Bronchial epithelial cell (primary cell): ENCODE results near the gene RNF114. TPM values are rescaled to one million over a fixed set of nuclear protein-coding genes. Genes with fewer than 3 reads are reported as not detected.
"Not testable (repeated sequence)": the region's sequence is repeated elsewhere in the genome, so short reads cannot be mapped to it uniquely, and the experiment has no call there.

Experiments used
- DNase-seq: peaks from one replicate; pipeline ENCODE4 v3.0.0-alpha.2; 2010; ENCODE audit warnings: low read depth
- FAIRE-seq: peaks from 2 replicates; lab custom pipeline; 2011; peaks lifted over from hg19 to GRCh38; lab: Jason Lieb, UNC
- H3K27me3 ChIP-seq: 2 replicates; pipeline ENCODE4 v1.5.1; 2011; ENCODE audit warnings: low read length; ENCODE audit not compliant: control insufficient read depth, insufficient read depth
- H3K36me3 ChIP-seq: 2 replicates; pipeline ENCODE4 v1.5.1; 2011; ENCODE audit warnings: low read length; ENCODE audit not compliant: control insufficient read depth, insufficient read depth
- H3K4me3 ChIP-seq: 2 replicates; pipeline ENCODE4 v1.5.1; 2011; ENCODE audit warnings: mild to moderate bottlenecking, low read depth, low read length, control low read depth
- CTCF ChIP-seq: IDR thresholded peaks from 2 replicates; pipeline ENCODE4 v1.5.1; 2011; ENCODE audit warnings: mild to moderate bottlenecking, moderate library complexity, low read length, control low read depth, inconsistent platforms; ENCODE audit not compliant: insufficient read depth, severe bottlenecking
- total RNA-seq: library from RNA; depleted of rRNA; stranded (reverse); fragments of >200 nt; gene quantifications from 2 replicates; pipeline ENCODE4 v1.2.1, GENCODE V29; 2014

The RNF114 gene
- total RNA-seq, 1 donor from 2014 or later = 67.1 TPM

DNA sequence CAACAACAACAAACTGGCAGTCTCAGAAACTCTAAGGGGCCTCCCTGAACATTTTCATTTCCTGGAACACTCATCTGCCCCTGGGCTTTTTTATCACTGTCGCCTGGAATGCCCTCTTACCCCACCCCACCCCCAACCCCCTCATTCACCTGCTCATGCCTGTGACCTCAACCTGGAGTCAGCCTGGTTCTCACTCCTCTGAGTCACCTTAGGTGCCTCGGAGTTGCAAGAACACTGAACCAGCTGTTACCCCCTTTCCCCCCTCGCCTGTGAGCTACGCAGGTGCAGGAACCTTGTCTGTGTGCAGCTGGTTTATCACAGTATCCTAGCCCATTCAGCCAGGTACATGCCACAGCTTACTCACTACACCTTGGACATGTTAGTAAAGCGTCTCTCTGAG, 33.7 kb downstream of the RNF114 start:
- Histone ChIP-seq H3K27me3 (no peaks in the 10 kb centered on the region), H3K36me3 (no peaks in the 10 kb centered on the region), H3K4me3 (no peak overlapping the region)
- FAIRE-seq (no peak), DNase-seq (peak; percentile 81)
- no peak for TF ChIP-seq CTCF

DNA sequence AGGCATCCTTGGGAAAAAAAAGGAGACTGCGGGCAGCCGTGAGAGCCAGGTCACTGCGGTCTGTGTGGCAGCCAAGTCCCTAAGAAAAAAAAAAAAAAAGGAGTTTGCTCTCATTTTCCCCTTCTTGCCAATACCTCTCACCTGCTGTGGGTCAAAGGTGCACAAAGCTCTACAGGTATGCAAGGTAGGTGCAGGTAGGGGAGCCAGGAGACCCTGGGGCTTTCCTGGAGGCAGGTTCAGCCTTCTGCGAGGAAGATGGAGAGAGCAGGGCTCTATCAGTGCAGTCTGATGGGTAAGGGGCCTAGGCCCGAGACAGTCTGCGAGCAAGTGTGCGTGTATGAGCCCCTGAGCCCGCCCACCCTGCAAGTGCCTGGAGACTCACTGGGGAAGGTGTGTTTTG, 34.3 kb downstream of the RNF114 start:
- FAIRE-seq (no peak), DNase-seq (no peak)
- Histone ChIP-seq H3K4me3 (no peak overlapping the region), H3K27me3 (no peaks in the 10 kb centered on the region), H3K36me3 (no peaks in the 10 kb centered on the region)
- TF ChIP-seq CTCF = no peak

- FAIRE-seq = no peak
- DNase-seq = no peak
- TF ChIP-seq CTCF = no peak
- Histone ChIP-seq H3K4me3 (no peak overlapping the region), H3K36me3 (no peaks in the 10 kb centered on the region), H3K27me3 (no peaks in the 10 kb centered on the region)
Observed at GRCh38 chr20:49973981-49974380, 37.8 kb downstream of the RNF114 start.

DNA sequence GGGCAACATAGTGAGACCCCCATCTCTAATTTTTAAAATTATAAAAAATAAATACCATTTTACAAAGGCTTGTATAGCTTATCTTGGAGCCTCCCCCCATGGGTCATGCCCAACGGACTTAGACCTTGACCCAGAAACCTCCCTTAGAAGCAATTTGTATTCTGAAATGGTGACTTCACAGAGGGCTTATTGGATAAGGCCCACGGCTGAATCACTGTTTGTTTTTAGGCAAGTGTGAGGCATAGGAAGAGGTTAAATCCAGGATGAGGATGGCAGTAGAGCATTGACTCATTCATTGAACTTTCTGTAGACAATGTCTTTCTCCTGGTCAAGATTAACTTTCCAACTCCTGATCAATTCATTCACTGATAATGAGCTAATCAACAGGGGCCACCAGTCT, 40.3 kb downstream of the RNF114 start:
- Histone ChIP-seq H3K36me3 (no peaks in the 10 kb centered on the region), H3K27me3 (no peaks in the 10 kb centered on the region), H3K4me3 (no peak overlapping the region)
- no peak for FAIRE-seq
- DNase-seq = peak; percentile 84
- no peak for TF ChIP-seq CTCF

GRCh38 chr20:49977740-49978139, 41.5 kb downstream of the RNF114 start:
- not testable (repeated sequence) for H3K4me3 ChIP-seq, H3K36me3 ChIP-seq, H3K27me3 ChIP-seq, DNase-seq, FAIRE-seq

- Histone ChIP-seq H3K27me3 (peaks cover 6% of the 10 kb centered on the region), H3K4me3 (no peak overlapping the region), H3K36me3 (no peaks in the 10 kb centered on the region)
- no peak for FAIRE-seq
- no peak for TF ChIP-seq CTCF
- no peak for DNase-seq
Observed at GRCh38 chr20:49978685-49979029, 42.5 kb downstream of the RNF114 start.
